ENCODE results near the gene THOC2. TPM values are rescaled to one million over a fixed set of nuclear protein-coding genes. Genes with fewer than 3 reads are reported as not detected.
A peak's percentile ranks its signal among the peaks of the same experiment; 100 is the strongest.
"Not testable (repeated sequence)": the region's sequence is repeated elsewhere in the genome, so short reads cannot be mapped to it uniquely, and the experiment has no call there.

The THOC2 gene, protein sequence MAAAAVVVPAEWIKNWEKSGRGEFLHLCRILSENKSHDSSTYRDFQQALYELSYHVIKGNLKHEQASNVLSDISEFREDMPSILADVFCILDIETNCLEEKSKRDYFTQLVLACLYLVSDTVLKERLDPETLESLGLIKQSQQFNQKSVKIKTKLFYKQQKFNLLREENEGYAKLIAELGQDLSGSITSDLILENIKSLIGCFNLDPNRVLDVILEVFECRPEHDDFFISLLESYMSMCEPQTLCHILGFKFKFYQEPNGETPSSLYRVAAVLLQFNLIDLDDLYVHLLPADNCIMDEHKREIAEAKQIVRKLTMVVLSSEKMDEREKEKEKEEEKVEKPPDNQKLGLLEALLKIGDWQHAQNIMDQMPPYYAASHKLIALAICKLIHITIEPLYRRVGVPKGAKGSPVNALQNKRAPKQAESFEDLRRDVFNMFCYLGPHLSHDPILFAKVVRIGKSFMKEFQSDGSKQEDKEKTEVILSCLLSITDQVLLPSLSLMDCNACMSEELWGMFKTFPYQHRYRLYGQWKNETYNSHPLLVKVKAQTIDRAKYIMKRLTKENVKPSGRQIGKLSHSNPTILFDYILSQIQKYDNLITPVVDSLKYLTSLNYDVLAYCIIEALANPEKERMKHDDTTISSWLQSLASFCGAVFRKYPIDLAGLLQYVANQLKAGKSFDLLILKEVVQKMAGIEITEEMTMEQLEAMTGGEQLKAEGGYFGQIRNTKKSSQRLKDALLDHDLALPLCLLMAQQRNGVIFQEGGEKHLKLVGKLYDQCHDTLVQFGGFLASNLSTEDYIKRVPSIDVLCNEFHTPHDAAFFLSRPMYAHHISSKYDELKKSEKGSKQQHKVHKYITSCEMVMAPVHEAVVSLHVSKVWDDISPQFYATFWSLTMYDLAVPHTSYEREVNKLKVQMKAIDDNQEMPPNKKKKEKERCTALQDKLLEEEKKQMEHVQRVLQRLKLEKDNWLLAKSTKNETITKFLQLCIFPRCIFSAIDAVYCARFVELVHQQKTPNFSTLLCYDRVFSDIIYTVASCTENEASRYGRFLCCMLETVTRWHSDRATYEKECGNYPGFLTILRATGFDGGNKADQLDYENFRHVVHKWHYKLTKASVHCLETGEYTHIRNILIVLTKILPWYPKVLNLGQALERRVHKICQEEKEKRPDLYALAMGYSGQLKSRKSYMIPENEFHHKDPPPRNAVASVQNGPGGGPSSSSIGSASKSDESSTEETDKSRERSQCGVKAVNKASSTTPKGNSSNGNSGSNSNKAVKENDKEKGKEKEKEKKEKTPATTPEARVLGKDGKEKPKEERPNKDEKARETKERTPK (N-terminal part only)
- total RNA-seq: 74.5 and 78.5 TPM in 2 replicates

DNA sequence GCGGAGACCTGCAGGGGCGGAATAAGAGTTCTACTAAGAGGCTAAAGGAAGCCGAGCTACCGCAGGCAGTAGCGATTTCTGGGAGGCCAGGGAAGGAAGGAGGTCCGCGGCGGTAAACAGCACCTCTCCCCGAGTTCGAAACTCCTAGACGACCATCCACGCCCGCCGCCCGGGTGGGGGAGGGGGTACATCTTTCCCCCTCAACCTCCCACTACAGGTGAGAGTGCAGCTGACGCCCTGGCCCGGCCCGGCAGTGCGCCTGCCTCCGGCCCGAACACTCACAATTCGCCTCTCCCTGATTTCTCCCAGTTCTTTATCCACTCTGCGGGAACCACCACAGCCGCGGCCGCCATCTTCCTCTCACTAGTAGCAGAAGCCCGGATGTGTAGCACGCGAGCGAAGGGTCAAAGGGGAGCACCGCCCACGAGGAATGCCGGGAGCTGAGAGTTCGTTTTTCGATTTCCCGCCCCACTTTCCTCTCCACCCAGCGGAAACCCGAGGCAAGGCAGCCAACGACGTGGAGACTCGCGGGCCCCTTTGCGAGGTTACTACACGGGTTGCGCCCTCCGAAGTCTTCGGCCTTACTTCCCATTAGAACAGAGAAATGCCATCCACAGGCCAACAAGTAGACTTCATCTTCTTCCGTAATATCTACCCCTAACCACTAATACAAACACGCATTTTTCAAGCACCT, at the start of gene THOC2:
TSS of gene THOC2 (minus strand) at position 383 of the 694 bp plus-strand sequence. CDS start at position 353, 30 bp downstream.
- DNase-seq: peak; percentile 88

DNA sequence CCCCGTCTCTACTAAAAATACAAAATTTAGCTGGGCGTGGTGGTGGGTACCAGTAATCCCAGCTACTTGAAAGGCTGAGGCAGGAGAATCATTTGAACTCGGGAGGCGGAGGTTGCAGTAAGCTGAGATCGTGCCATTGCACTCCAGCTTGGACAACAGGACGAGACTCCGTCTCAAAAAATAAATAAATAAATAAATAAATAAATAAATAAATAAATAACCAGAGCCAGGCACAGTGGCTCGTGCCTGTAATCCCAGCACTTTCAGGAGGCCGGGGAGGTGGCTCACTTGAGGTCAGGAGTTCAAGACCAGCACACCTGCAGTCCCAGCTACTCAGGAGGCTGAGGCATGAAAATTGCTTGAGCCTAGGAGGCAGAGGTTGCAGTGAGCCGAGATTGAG, 48.9 kb upstream of the THOC2 start:
- not testable (repeated sequence) for DNase-seq

DNA sequence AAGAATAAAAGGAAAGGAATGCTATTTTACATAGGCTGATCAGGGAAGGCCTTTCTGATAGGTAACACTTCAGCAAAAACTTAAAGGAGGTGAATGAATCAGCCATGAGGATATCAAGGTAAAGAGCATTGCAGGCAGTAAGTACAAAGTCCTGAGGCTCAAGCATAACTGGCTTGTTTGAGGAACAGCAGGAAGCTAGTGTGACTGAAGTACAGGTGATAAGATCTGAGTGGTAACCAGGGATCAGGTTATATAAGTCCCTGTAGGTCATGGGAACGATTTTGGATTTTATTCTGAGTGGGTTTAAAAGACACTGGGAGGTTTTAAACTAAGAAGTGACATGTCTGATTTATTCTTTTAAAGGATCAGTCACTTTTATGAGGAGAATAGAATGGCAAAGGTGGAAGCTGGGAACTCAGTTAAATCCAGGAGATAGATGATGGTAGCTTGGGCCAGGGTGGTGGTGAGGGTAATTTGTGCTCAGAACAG, 47.1 kb upstream of the THOC2 start:
- no peak for DNase-seq

DNA sequence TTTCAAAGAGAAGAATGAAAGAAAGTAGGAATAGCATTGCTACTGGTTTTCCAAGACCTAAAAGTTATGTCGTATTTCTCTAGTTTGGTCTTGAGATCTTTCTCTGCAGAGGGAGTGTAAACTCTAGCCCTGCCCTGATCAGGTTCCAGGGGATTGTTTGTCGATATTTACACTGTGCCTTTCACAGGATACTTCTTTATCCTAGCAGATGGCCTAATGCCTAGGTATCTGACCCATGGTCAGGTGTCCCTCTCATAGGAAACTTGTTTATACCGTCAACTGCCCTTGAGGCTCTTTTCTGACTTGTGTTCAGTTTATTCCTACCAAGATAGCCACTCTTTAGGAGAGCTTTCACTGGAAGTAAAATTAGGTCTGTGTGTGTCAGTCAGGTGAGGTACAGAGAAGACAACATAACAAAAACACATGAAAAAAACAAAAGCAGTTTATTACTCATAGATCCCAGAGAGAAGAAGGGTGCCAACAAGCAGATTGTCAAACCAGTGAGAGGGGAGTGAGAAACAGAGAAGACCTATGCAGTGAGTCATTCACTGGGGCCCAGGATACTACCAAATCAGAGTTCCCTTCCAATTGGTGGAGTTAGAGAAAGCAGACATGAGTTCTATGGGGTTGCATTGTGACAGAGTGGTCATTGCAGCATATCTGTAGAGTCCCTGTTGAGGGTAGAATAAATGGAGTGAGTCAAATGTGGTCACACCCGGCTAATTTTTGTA, 40.6 kb upstream of the THOC2 start:
- DNase-seq: no peak

DNA sequence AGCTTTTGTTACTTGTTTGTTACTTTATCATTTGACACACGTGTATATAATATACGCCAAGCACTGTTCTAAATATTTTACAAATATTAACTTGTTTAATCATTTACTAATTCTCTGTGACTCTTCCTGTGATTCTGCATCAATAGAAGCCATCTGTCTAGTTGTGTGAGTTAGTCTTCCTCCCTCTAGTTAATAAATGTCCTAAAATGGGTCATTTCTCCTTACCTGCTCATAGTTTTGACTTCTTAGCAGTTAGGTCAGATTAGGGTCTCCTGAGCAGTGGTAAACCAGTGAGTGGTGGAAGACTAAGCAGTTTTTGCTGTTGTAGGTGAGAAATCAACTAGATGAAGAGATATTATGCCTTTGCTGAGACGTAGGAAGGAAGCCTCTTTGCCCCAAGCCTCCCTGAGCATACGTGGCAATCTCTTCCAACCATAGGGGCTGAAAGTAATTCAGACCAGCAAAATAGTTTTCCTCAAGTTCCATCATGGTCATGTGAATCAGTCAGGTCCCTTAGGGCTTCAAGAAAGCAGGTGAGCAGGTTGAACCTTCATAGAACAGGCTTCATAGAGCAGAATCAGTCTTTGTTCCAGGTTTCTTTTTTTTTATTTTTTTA, 38.7 kb upstream of the THOC2 start:
- DNase-seq: no peak

DNA sequence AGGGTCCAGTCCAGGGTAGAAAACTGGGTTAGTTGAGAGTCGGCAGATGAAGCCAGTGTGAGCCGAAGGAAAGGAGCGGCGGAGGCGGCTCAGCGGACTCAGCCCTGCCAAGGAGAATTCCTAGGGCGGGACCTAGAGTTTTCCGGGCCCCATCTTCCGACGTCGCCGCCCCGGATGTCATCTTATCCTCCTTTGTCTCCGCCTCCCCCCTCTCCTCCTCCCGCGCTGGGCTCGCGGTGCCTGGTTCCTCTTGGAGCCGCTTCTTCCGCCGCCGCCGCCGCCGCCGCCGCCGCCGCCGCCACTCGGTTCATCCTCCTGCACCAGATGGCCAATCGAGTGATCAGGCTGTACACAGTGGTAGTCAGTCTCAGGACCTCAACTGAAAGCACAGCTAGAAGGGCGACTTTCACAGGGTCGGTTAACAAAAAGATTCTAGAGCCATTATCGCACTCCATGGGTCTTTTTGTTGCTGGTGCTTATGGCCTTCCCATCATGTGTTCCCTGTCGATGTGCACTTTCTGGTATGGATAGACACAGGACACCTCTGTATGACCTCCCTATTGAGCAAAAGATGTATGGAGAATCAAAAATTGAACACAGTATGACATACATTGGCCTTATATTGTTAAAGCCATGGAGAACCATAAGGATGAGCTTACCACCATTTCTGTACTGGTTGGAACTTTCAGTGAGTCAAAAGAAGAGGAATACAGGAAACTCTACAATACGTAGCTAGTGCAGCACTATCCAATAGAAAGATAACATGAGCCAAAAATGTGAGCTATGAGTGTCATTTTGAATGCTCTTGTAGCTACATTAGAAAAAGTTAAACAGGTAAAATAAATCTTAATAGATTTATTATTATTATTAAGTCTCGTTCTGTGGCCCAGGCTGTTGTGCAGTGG, 32.4 kb upstream of the THOC2 start:
- DNase-seq: peak; percentile 50

DNA sequence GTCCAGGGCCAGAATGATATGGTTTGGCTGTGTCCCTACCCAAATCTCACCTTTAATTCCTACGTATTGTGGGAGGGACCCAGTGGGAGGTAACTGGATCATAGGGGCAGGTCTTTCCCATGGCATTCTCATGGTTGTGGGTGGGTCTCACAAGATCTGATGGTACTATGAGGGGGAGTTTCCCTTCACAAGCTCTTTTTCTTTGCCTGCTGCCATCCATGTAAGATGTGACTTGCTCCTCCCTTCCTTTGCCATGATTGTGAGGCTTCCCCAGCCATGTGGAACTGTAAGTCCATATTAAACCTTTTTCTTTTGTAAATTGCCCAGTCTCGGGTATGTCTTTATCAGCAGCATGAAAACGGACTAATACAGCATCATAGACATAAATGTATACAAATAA, 27.0 kb upstream of the THOC2 start:
- DNase-seq: not testable (repeated sequence)

DNA sequence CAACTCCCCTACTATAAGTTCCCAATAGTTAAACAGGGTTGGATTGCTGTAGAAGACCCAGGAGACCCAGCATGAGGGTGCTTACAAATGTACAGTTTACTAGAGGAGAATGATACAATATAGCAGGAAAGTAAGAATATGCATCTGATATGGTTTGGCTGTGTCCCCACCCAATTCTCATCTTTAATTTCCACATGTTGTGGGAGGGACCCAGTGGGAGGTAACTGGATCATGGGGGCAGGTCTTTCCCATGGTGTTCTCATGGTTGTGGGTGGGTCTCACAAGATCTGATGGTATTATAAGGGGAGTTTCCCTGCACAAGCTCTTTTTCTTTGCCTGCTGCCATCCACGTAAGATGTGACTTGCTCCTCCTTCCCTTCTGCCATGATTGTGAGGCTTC, 24.9 kb upstream of the THOC2 start:
- not testable (repeated sequence) for DNase-seq

DNA sequence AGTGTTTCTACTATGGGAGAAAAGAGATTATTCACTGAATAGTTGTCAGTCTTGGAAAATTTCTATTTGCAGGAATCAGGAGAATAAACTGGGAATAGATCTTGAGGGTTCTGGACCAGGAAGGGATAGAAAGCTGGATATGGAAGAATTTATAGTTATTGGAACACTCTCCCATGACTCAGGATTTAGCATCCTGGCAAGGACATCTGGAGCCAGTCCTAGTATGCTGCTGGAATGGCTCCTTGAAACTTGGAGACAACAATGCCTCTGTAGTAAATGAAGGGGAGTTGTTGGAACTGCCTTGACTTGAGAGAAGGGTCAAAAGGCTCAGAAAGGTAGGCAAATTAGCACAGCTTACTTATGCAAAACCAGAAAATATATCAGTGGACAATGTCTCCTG, 23.5 kb upstream of the THOC2 start:
- peak; percentile 13 for DNase-seq

DNA sequence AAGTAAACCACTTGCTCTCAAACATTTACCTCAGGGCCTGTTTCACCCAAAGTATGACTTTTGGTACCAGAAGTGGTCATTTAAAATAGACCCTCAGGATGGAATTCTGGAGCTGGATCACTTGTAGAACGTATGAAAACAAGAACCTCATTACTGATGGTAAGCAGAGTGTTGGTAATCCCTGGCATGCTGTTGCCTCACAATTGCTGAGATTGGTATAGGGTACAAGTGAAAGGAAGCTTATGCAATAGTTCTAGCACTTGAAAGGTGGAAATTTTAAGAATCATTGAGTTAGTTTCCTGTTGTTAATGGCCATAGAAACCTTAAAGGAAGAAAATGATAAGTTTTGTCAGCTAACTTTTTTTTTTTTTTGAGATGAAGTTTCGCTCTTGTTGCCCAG, 22.3 kb upstream of the THOC2 start:
- DNase-seq: peak; percentile 3

DNA sequence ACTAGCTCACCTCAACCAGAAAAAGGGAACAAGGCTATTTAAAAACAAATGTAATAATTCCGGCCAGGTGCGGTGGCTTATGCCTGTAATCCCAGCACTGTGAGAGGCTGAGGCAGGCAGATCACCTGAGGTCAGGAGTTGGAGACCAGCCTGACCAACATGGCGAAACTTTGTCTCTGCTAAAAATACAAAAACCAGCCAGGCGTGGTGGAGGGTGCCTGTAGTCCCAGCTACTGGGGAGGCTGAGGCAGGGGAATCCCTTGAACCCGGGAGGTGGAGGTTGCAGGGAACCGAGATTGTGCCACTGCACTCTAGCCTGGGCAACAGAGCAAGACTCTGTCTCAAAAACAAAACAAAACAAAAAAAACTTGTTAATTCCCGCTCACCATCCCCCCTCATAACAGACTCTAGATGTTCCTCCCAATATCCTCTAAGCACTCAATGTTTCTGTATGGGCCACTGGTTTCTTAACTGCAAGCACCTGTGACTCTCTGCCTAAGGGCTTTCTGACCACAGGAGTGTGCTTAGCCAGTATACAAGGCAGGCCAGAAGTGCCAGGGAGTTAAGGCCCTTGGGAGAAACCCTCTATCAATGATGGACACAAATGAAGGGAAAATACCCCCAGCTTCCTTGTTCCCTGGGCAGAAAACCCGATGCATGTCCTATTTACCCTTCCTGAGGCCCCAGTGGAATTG, 21.0 kb upstream of the THOC2 start:
- no peak for DNase-seq

DNA sequence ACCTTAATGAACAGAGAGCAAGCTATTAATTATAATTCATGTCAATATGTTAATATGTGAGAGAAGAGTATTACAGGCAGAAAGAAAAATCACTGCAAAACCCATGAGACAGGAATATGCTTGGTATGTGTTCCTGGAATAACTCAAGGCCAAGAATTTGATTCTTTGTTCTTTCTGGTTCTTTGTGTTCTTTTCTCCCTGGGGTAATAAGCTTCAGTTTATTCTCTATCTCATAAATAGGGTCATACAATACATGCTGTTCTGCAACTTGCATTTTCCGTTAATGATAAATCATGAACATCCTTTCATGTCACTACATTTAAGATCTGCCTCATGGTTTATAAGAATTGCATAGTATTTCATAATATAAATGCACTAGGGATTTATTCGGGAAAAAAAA, 16.8 kb upstream of the THOC2 start:
- no peak for DNase-seq

DNA sequence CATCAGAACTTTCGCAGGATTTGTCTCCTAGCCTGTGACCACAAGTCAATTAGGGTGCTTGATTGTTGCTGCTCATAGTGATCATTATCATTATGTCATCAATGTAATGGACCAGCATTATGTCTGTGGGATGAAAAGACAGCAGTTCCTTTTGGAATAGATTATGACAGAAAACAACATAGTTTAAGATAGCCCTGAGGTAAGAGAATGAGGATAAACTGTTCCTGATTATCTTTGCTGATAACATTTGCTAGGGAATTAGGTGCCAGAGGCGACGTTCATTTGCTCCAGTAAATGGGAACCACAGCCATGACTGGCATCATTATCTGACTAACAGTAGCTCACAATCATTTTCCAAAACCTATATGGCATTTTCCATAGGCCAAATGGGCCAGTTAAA, 12.7 kb upstream of the THOC2 start:
- DNase-seq: no peak

DNA sequence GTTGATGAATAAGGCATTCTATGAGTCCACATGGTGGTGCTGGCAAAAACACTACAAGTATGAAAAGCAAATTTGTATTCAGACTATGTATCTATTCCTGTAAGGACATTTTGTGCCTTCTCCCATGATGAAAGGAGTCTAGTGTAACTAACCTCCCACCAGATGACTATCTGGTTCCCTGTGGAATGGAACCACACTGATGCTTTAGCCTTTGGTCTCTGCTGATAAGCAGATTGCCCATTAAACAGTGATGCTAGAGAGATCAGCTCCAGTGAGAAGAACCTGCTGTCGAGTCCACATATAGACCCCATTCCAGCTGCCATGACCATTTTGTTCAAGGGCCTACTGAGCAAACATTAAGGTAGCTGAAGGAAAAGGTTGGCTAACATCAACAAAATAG, 10.5 kb upstream of the THOC2 start:
- no peak for DNase-seq

DNA sequence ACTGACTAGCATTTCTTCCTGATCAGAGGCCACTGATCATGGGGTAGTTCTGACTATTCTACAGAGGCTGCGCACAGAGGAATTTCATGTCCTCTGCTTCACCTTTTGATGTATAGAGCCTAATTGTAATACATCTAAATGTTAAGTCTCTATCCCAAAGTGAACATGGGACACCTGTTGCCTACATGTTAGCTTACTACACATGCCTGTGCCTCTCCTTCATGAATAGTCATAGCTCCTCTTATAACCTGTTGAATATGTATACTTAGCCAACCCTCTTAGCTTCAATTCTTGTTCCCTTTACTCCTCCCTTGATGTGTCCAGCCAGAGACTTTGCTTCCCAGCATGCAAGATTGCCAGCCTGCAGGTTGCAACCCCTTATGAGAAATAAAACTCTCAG, 9.6 kb upstream of the THOC2 start:
- DNase-seq: no peak

DNA sequence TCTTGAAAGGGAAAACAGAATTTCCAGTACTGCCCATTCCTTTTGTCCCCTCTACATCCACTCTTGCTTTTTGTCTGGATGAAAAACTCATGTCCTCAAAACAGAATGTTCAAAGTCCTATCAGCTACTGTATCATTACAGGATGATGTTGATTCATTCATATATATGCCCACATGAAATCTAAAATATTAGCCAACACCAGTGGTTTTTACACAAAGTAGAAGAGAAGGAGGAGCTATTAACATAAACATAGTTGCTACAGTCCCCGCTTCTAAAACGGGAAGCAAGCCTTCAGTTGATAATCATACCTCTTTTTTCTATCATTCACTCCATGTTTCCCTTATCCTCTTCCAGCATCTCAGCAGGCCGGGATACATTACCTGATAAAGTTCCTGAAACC, 7.7 kb upstream of the THOC2 start:
- DNase-seq: no peak

DNA sequence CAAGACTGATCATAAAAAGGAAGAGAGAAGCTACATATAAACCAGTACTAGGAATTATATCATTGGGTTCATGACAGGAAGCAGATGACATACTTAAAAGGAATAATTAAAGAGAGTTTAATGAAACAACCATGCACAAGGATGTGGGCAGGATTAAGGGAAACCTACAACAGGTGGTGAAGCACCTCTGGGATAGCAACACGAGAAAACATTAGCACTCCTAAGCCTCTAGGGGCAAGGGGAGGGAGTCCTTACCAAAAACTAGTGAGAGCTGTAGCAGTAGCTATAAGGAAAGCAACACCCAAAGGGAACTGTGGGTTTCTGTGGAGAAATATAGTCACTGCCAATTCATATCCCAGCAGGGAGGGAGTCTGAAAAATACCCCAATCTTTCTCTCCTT, 7.2 kb upstream of the THOC2 start:
- no peak for DNase-seq

DNA sequence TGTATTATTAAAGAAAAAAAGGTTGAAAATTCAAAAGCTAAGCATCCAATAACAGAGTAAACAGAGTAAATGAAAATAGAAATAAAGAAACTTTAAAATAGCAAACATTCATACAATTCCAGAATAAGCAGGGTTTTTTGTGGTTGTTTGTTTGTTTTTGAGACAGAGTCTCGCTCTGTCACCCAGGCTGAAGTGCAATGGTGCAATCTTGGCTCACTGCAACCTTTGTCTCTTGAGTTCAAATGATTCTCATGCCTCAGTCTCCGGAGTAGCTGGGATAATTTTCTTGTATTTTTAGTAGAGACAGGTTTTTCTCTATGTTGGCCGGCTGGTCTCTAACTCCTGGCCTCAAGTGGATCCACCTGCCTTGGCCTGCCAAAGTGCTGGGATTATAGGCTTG, 6.6 kb upstream of the THOC2 start:
- DNase-seq: no peak

DNA sequence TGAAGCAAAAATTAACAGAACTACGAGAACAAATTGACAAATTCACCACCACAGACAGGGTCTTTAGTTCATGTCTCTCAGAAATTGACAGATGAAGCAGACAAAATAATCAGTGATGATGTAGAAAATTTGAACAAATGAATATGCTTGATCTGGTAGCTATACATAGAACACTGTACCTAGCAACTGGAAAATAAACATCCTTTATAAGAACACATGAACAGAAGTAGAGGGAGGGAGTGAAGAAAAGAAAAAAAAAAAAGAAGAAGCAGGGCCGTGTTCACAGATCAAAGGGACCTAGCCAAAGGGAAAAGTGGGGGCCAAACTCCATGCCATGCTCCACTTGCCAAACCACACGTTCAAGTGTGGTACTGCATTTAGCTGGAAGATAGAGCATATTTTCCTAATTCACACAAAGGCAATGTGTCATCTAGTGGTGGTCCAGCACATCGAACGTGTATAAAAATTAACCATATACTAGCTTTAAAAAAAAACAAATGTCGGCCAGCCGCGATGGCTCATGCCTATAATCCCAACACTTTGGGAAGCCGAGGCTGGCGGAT, 5.6 kb upstream of the THOC2 start:
- DNase-seq: no peak

Measured in dermis blood vessel endothelial cell (primary cell).